Urinary bladder (tissue), 4 donors: ENCODE results near the gene FAM200B. TPM values are rescaled to one million over a fixed set of nuclear protein-coding genes. Genes with fewer than 3 reads are reported as not detected.

Experiments
- DNase-seq: peaks from one replicate; pipeline ENCODE4 v3.0.0-alpha.2; 2015; ENCODE audit errors: extremely low spot score
- H3K27ac ChIP-seq: one replicate; pipeline ENCODE4 v1.5.1; 2013; ENCODE audit warnings: low read depth, mild to moderate bottlenecking, moderate library complexity
- H3K36me3 ChIP-seq: one replicate; pipeline ENCODE4 v1.6.1; 2013; ENCODE audit warnings: mild to moderate bottlenecking, moderate library complexity; ENCODE audit not compliant: insufficient read depth
- H3K4me1 ChIP-seq: one replicate; pipeline ENCODE4 v1.6.1; 2013; ENCODE audit warnings: mild to moderate bottlenecking, moderate library complexity; ENCODE audit not compliant: insufficient read depth
- H3K4me3 ChIP-seq: one replicate; pipeline ENCODE4 v1.5.1; 2013; ENCODE audit warnings: low read depth, low read length
- WGBS: extraction: QIAGEN DNeasy Blood & Tissue Kit; methylation state at CpG from one replicate; pipeline ENCODE4 v1.1.7; 2013; 5-methylcytosine and 5-hydroxymethylcytosine counted together
- polyA plus RNA-seq: library from polyadenylated mRNA; stranded (reverse); fragments of 200-250 nt; gene quantifications from one replicate; pipeline ENCODE4 v1.2.3, GENCODE V29; 2013
- total RNA-seq: library from RNA; depleted of rRNA; stranded (reverse); fragments of >200 nt; gene quantifications from one replicate; pipeline ENCODE4 v1.2.3, GENCODE V29; 2014
- donor health status: healthy with polysubstance abuse.
- donor health status: healthy.

The FAM200B gene
- total and polyA plus RNA-seq, 2 donors, result 42.8 to 58.4 TPM

GRCh38 chr4:15694431-15694830, 12.8 kb downstream of the FAM200B start:
- 92% methylated on average over 4 of the region's 4 CpGs for WGBS
- no peak overlapping the region for H3K27ac ChIP-seq

GRCh38 chr4:15695240-15695699, 13.6 kb downstream of the FAM200B start:
- no peaks in the 10 kb centered on the region for H3K4me1 ChIP-seq
- no peak overlapping the region for H3K4me3 ChIP-seq
- no peak overlapping the region for H3K27ac ChIP-seq
- H3K36me3 ChIP-seq, result no peaks in the 10 kb centered on the region
- WGBS, result 86% methylated on average over 10 of the region's 10 CpGs
- no peak for DNase-seq

More at GRCh38 chr4:15694431-15694830, 12.8 kb downstream of the FAM200B start:
- Histone ChIP-seq H3K36me3 (no peaks in the 10 kb centered on the region), H3K4me3 (no peak overlapping the region), H3K4me1 (no peaks in the 10 kb centered on the region)
- DNase-seq, result no peak

- 76% methylated on average over 3 of the region's 3 CpGs for WGBS
- no peak overlapping the region for H3K27ac ChIP-seq
- DNase-seq, result no peak
- no peaks in the 10 kb centered on the region for H3K4me1 ChIP-seq
- no peaks in the 10 kb centered on the region for H3K36me3 ChIP-seq
- H3K4me3 ChIP-seq, result no peak overlapping the region
Measured at GRCh38 chr4:15695729-15696128, 14.1 kb downstream of the FAM200B start.

- Histone ChIP-seq H3K27ac (no peak overlapping the region), H3K36me3 (no peaks in the 10 kb centered on the region), H3K4me1 (no peaks in the 10 kb centered on the region), H3K4me3 (no peak overlapping the region)
- DNase-seq, result no peak
- 96% methylated on average over 1 of the region's 1 CpG for WGBS
Measured at GRCh38 chr4:15696866-15697265, 15.2 kb downstream of the FAM200B start.

GRCh38 chr4:15702941-15703403, 21.3 kb downstream of the FAM200B start, which contains the start of gene BST1:
BST1 (plus strand) TSS chr4:15703065; CDS start chr4:15703145, 80 bp downstream.
- Histone ChIP-seq H3K4me1 (no peaks in the 10 kb centered on the region), H3K4me3 (peak within 1 kb of the TSS; percentile 48), H3K36me3 (no peaks in the 10 kb centered on the region), H3K27ac (peak within 1 kb of the TSS; percentile 48)
- no peak for DNase-seq
- WGBS, result 4% methylated on average over 43 of the region's 43 CpGs

GRCh38 chr4:15703439-15703838, 21.8 kb downstream of the FAM200B start:
- Histone ChIP-seq H3K4me3 (no peak overlapping the region), H3K36me3 (no peaks in the 10 kb centered on the region), H3K27ac (peak overlapping the region; percentile 48), H3K4me1 (no peaks in the 10 kb centered on the region)
- DNase-seq, result no peak
- WGBS, result 89% methylated on average over 11 of the region's 11 CpGs

GRCh38 chr4:15704129-15704528, 22.5 kb downstream of the FAM200B start:
- H3K27ac ChIP-seq, result no peak overlapping the region
- no peaks in the 10 kb centered on the region for H3K4me1 ChIP-seq
- no peak for DNase-seq
- no peak overlapping the region for H3K4me3 ChIP-seq
- peaks cover 1% of the 10 kb centered on the region for H3K36me3 ChIP-seq

- WGBS, result 37% methylated on average over 3 of the region's 3 CpGs
- no peak overlapping the region for H3K27ac ChIP-seq
- no peak for DNase-seq
Measured at GRCh38 chr4:15706646-15707362, 25.2 kb downstream of the FAM200B start.

GRCh38 chr4:15707363-15707715, 25.7 kb downstream of the FAM200B start:
- no peak for DNase-seq
- Histone ChIP-seq H3K4me1 (no peaks in the 10 kb centered on the region), H3K4me3 (no peak overlapping the region), H3K27ac (no peak overlapping the region), H3K36me3 (peaks cover 2% of the 10 kb centered on the region)
- WGBS, result 23% methylated on average over 7 of the region's 7 CpGs

More at GRCh38 chr4:15706646-15707362, 25.2 kb downstream of the FAM200B start:
- Histone ChIP-seq H3K4me3 (no peak overlapping the region), H3K4me1 (no peaks in the 10 kb centered on the region), H3K36me3 (peaks cover 2% of the 10 kb centered on the region)

GRCh38 chr4:15711762-15712161, 30.1 kb downstream of the FAM200B start:
- DNase-seq, result no peak
- 91% methylated on average over 2 of the region's 2 CpGs for WGBS
- Histone ChIP-seq H3K27ac (no peak overlapping the region), H3K4me1 (no peaks in the 10 kb centered on the region), H3K4me3 (no peak overlapping the region), H3K36me3 (peaks cover 2% of the 10 kb centered on the region)

GRCh38 chr4:15712214-15712613, 30.6 kb downstream of the FAM200B start:
- Histone ChIP-seq H3K4me3 (no peak overlapping the region), H3K4me1 (no peaks in the 10 kb centered on the region), H3K36me3 (peaks cover 2% of the 10 kb centered on the region), H3K27ac (no peak overlapping the region)
- DNase-seq, result no peak
- WGBS, result 97% methylated on average over 1 of the region's 1 CpG

GRCh38 chr4:15714141-15714540, 32.5 kb downstream of the FAM200B start:
- Histone ChIP-seq H3K4me3 (no peak overlapping the region), H3K4me1 (no peaks in the 10 kb centered on the region), H3K27ac (no peak overlapping the region), H3K36me3 (peaks cover 1% of the 10 kb centered on the region)
- no peak for DNase-seq
- WGBS, result 88% methylated on average over 1 of the region's 1 CpG

GRCh38 chr4:15714646-15715435, 33.2 kb downstream of the FAM200B start:
- 36% methylated on average over 8 of the region's 8 CpGs for whole genome bisulfite sequencing
- DNase-seq, result no peak
- Histone ChIP-seq H3K4me1 (no peaks in the 10 kb centered on the region), H3K36me3 (no peaks in the 10 kb centered on the region), H3K27ac (no peak overlapping the region), H3K4me3 (no peak overlapping the region)

- Histone ChIP-seq H3K27ac (no peak overlapping the region), H3K36me3 (no peaks in the 10 kb centered on the region), H3K4me3 (no peak overlapping the region), H3K4me1 (no peaks in the 10 kb centered on the region)
- WGBS, result 72% methylated on average over 3 of the region's 3 CpGs
- DNase-seq, result no peak
Measured at GRCh38 chr4:15716115-15716514, 34.5 kb downstream of the FAM200B start.
